Fibroblast of the aortic adventitia (primary cell): Measurements from ENCODE around the gene CTIF. TPM values are rescaled to one million over a fixed set of nuclear protein-coding genes. Genes with fewer than 3 reads are reported as not detected.

Experiments
- DNase-seq: peaks from one replicate; pipeline ENCODE4 v3.0.0-alpha.2; 2010; ENCODE audit warnings: low read depth
- H3K4me3 ChIP-seq: 2 replicates; pipeline ENCODE4 v1.5.1; 2011; ENCODE audit warnings: low read depth, mild to moderate bottlenecking, control low read depth, low read length, moderate library complexity
- CTCF ChIP-seq: IDR thresholded peaks from 2 replicates; pipeline ENCODE4 v1.5.1; 2011; ENCODE audit warnings: mild to moderate bottlenecking, low read length, control low read depth, inconsistent platforms; ENCODE audit not compliant: insufficient read depth
- total RNA-seq: library from RNA; depleted of rRNA; stranded (reverse); fragments of >200 nt; gene quantifications from 2 replicates; pipeline ENCODE4 v1.2.3, GENCODE V29; 2012; ENCODE audit warnings: low replicate concordance

Gene CTIF
- total RNA-seq, 1 donor: 29.0 TPM

- no peak overlapping the region for H3K4me3 ChIP-seq
- DNase-seq: no peak
- TF ChIP-seq CTCF: no peak
Observed at GRCh38 chr18:48876590-48876989, 337.8 kb downstream of the CTIF start.

GRCh38 chr18:48877941-48878340 is 339.1 kb downstream of the CTIF start:
- H3K4me3 ChIP-seq: no peak overlapping the region
- TF ChIP-seq CTCF: no peak
- DNase-seq: no peak

- no peak for TF ChIP-seq CTCF
- DNase-seq: no peak
- no peak overlapping the region for H3K4me3 ChIP-seq
Observed at GRCh38 chr18:48878471-48878870, 339.6 kb downstream of the CTIF start.

- no peak for DNase-seq
- no peak overlapping the region for H3K4me3 ChIP-seq
- TF ChIP-seq CTCF: no peak
Observed at GRCh38 chr18:48879008-48879431, 340.2 kb downstream of the CTIF start.

- H3K4me3 ChIP-seq: no peak overlapping the region
- DNase-seq: no peak
- no peak for TF ChIP-seq CTCF
Observed at GRCh38 chr18:48880931-48881330, 342.1 kb downstream of the CTIF start.

GRCh38 chr18:48882379-48882778 is 343.5 kb downstream of the CTIF start:
- no peak overlapping the region for H3K4me3 ChIP-seq
- no peak for TF ChIP-seq CTCF
- no peak for DNase-seq

- DNase-seq: no peak
- H3K4me3 ChIP-seq: no peak overlapping the region
- TF ChIP-seq CTCF: no peak
Observed at GRCh38 chr18:48884306-48884705, 345.5 kb downstream of the CTIF start.
